K562 (cell line): ENCODE results near the gene ST6GAL1. TPM values are rescaled to one million over a fixed set of nuclear protein-coding genes. Genes with fewer than 3 reads are reported as not detected.

Experiments used
- ETV5 ChIP-seq: sonication (generic); formaldehyde crosslinking; IDR thresholded peaks from 2 replicates; pipeline ENCODE4 v1.4.0; 2020; ENCODE audit warnings: low read depth, mild to moderate bottlenecking, missing genetic modification reagents
- FIP1L1 ChIP-seq: fragments of 200-400 bp; formaldehyde crosslinking; IDR thresholded peaks from 2 replicates; pipeline ENCODE4 v1.6.1; 2018; ENCODE audit warnings: mild to moderate bottlenecking, low read depth, low read length; ENCODE audit not compliant: poor library complexity, severe bottlenecking
- GTF2A2 ChIP-seq: IDR thresholded peaks from 2 replicates; pipeline ENCODE4 v1.6.1; 2016; ENCODE audit warnings: mild to moderate bottlenecking, missing genetic modification characterization, missing compliant biosample characterization
- GTF2E2 ChIP-seq: fragments of 200-800 bp; sonication (Bioruptor generic); IDR thresholded peaks from 2 replicates; pipeline ENCODE4 v1.6.1; 2016; ENCODE audit warnings: missing genetic modification characterization, missing compliant biosample characterization
- HNRNPK ChIP-seq: fragments of 200-400 bp; formaldehyde crosslinking; IDR thresholded peaks from one replicate; pipeline ENCODE4 v1.6.1; 2018; ENCODE audit warnings: mild to moderate bottlenecking, low read depth, low read length; ENCODE audit not compliant: poor library complexity, severe bottlenecking
- MNT ChIP-seq, 2 experiments: fragments of 450-650 bp; conservative IDR thresholded peaks; 2 replicates each; pipeline ENCODE4 v1.6.1; 2017; ENCODE audit warnings: mild to moderate bottlenecking in 2 of 2, moderate library complexity in 2 of 2
- NKRF ChIP-seq: fragments of 450-650 bp; IDR thresholded peaks from 2 replicates; pipeline ENCODE4 v1.6.1; 2016; ENCODE audit warnings: borderline replicate concordance
- POLR2AphosphoS2 ChIP-seq: IDR thresholded peaks from 2 replicates; pipeline ENCODE4 v1.6.1; 2012; ENCODE audit warnings: low read length, improper control_type of control experiment
- RCOR1 ChIP-seq, 2 experiments: IDR thresholded peaks; 2 replicates each; pipeline ENCODE4 v1.6.1; 2012; ENCODE audit warnings: low read depth in 2 of 2, low read length in 2 of 2, borderline replicate concordance in 1 of 2, improper control_type of control experiment in 1 of 2
- TAL1 ChIP-seq: fragments of 450-650 bp; IDR thresholded peaks from 2 replicates; pipeline ENCODE4 v1.6.1; 2016; ENCODE audit warnings: mild to moderate bottlenecking
- TBP ChIP-seq: optimal IDR thresholded peaks from 2 replicates; pipeline ENCODE3; 2011; ENCODE audit warnings: low read depth, low read length, improper control_type of control experiment
- TEAD1 ChIP-seq, 2 experiments: fragments of 450-650 bp in 1 of 2; sonication (generic) in 1 of 2; formaldehyde crosslinking; IDR thresholded peaks; 2 replicates each; pipeline versions ENCODE4 v1.4.0 to v1.8.0; 2020 to 2022; ENCODE audit warnings: mild to moderate bottlenecking in 2 of 2, missing genetic modification reagents in 1 of 2
- TEAD2 ChIP-seq: fragments of 450-650 bp; IDR thresholded peaks from 2 replicates; pipeline ENCODE4 v1.6.1; 2016; ENCODE audit warnings: missing genetic modification characterization, control low read depth, missing compliant biosample characterization
- U2AF1 ChIP-seq: fragments of 200-400 bp; formaldehyde crosslinking; optimal IDR thresholded peaks from 2 replicates; pipeline ENCODE3; 2017; ENCODE audit warnings: mild to moderate bottlenecking, low read depth, low read length, moderate library complexity
- ZBTB17 ChIP-seq: fragments of 450-650 bp; formaldehyde crosslinking; IDR thresholded peaks from 2 replicates; pipeline ENCODE4 v1.4.0; 2020; ENCODE audit warnings: mild to moderate bottlenecking
- ZBTB26 ChIP-seq: fragments of 450-650 bp; formaldehyde crosslinking; IDR thresholded peaks from 2 replicates; pipeline ENCODE4 v1.4.0; 2022; ENCODE audit warnings: missing genetic modification characterization
- ZC3H8 ChIP-seq: fragments of 450-650 bp; IDR thresholded peaks from 2 replicates; pipeline ENCODE4 v1.6.1; 2017
- ZNF395 ChIP-seq: fragments of 200-800 bp; sonication (Bioruptor generic); IDR thresholded peaks from 2 replicates; pipeline ENCODE4 v1.6.1; 2017; ENCODE audit warnings: missing genetic modification characterization, missing compliant biosample characterization
- ZNF76 ChIP-seq: fragments of 250-450 bp; sonication (Bioruptor Pico); IDR thresholded peaks from 2 replicates; pipeline ENCODE4 v1.4.0; 2020; ENCODE audit warnings: mild to moderate bottlenecking, moderate library complexity, borderline replicate concordance
- polyA plus RNA-seq, 8 experiments: library from polyadenylated mRNA; depleted of rRNA in 4 of 8; stranded (reverse) in 5 of 8; unstranded in 3 of 8; fragments of >200 nt; fragmentation: Nextera tagmentation in 2 of 8; fragmentation: Illumina TruSeq in 1 of 8; extraction: Ambion mirVana in 2 of 8; extraction: Trizol in 1 of 8; gene quantifications; 2 replicates each; pipeline versions ENCODE4 v1.2.1 to v1.2.3, GENCODE V29; 2011 to 2014; ENCODE audit warnings: inconsistent platforms in 1 of 8, missing spikeins in 1 of 8
- total RNA-seq, 7 experiments: library from RNA; depleted of rRNA in 6 of 7; stranded (reverse); fragments of >200 nt in 6 of 7; fragmentation: Illumina TruSeq in 2 of 7; extraction: Trizol in 2 of 7; gene quantifications; 2 replicates each; pipeline versions ENCODE4 v1.2.1 to v1.2.3, GENCODE V29; 2011 to 2021; ENCODE audit warnings: low replicate concordance in 1 of 7

The ST6GAL1 gene
- total and polyA plus RNA-seq, 9 of the 15 experiments (the other 6 are each of a cell fraction or from before 2014, with no cell fraction given), result 31.9 to 145 (median 71.0) TPM

GRCh38 chr3:186909078-186909853 lies 21.1 kb upstream of the ST6GAL1 start (continued):
- TF ChIP-seq TAL1, result peak; percentile 57; the same call in 1 of the 2 replicates
- TF ChIP-seq HNRNPK, result no peak
- TF ChIP-seq TEAD1 (CRISPR knock-in tag; IDR thresholded peaks at IDR 0.05), result peak in 1 of 2 experiments; percentile 69; a peak in 2 of 4 replicates
- TF ChIP-seq ZBTB26 (CRISPR knock-in tag), result no peak
- TF ChIP-seq TEAD2 (tag), result no peak
- no peak for TF ChIP-seq ZNF76 (CRISPR knock-in tag)
- no peak for TF ChIP-seq ZC3H8
- 0 out of 2 replicates have a peak, but pooled peaks have one; percentile 48 for TF ChIP-seq GTF2A2
- peak; percentile 62; the same call in 1 of the 2 replicates for TF ChIP-seq ETV5 (CRISPR knock-in tag)
- TF ChIP-seq POLR2AphosphoS2, result no peak
- no peak for TF ChIP-seq NKRF
- TF ChIP-seq ZNF395 (CRISPR knock-in tag), result peak; percentile 57; the same call in 1 of the 2 replicates
- TF ChIP-seq FIP1L1, result no peak
- TF ChIP-seq U2AF1, result no peak
- TF ChIP-seq RCOR1 (IDR thresholded peaks at IDR 0.05; ENCODE audit: borderline replicate concordance in 1 of 2, low read depth in 2 of 2, low read length in 2 of 2), result 0 out of 4 replicates have a peak, but pooled peaks of 1 of the 2 experiments have one; percentile 18
- peak; percentile 71; the same call in 1 of the 2 replicates for TF ChIP-seq ZBTB17
- TF ChIP-seq GTF2E2, result no peak
- TF ChIP-seq TBP, result no peak
- TF ChIP-seq MNT (conservative IDR thresholded peaks at IDR 0.05), result 0 out of 4 replicates have a peak, but pooled peaks of 1 of the 2 experiments have one; percentile 44
